ENCODE measurements around the gene CMTM7.

The CMTM7 gene

GRCh38 chr3:32454111-32454510 lies 62.5 kb downstream of the CMTM7 start:
- CTCF ChIA-PET, result interaction anchor here (0.5 to 1.0 kb wide), 2 partner anchors 14 to 16 kb away, joined by 5 to 6 read pairs; no protein-coding TSS in a partner anchor
- no peak overlapping the region for H3K4me3 ChIP-seq (ENCODE audit: low read depth, low read length)
- H3K36me3 ChIP-seq (ENCODE audit: control insufficient read depth in 2 of 2, insufficient read depth in 1 of 2, low read length in 2 of 2), result peaks cover 0 to 14% of the 10 kb centered on the region in 2 experiments; a peak in 2 of 3 replicates
- TF ChIP-seq PRDM2 (tag by site-specific recombination; IDR thresholded peaks at IDR 0.05; ENCODE audit: borderline replicate concordance) (no peak), HOXA7 (CRISPR knock-in tag; IDR thresholded peaks at IDR 0.05; ENCODE audit: borderline replicate concordance) (no peak), ZNF133 (tag by site-specific recombination; IDR thresholded peaks at IDR 0.05) (no peak)
- no peaks in the 10 kb centered on the region for H3K4me1 ChIP-seq (ENCODE audit: control insufficient read depth, insufficient read depth, low read length)
- H3K9me3 ChIP-seq (ENCODE audit: control insufficient read depth, insufficient read depth, low read depth, low read length), result no peaks in the 10 kb centered on the region
- POLR2A ChIA-PET, result no interaction called here
- H3K27ac ChIP-seq (ENCODE audit: extremely low read depth, low read depth, low read length), result no peak overlapping the region

- ChIA-PET POLR2A (no interaction called here), CTCF (interaction anchor here (1.0 kb wide), 1 partner anchor 13 kb away, joined by 6 read pairs; no protein-coding TSS in a partner anchor)
- H3K36me3 ChIP-seq (ENCODE audit: control insufficient read depth in 2 of 2, insufficient read depth in 1 of 2, low read length in 2 of 2), result peaks cover 0 to 14% of the 10 kb centered on the region in 2 experiments; a peak in 2 of 3 replicates
- H3K9me3 ChIP-seq (ENCODE audit: control insufficient read depth, insufficient read depth, low read depth, low read length), result no peaks in the 10 kb centered on the region
- H3K27ac ChIP-seq (ENCODE audit: extremely low read depth, low read depth, low read length), result no peak overlapping the region
- peaks cover 2% of the 10 kb centered on the region; the same call in 1 of the 2 replicates for H3K4me1 ChIP-seq (ENCODE audit: control insufficient read depth, insufficient read depth, low read length)
- H3K4me3 ChIP-seq (ENCODE audit: low read depth, low read length), result no peak overlapping the region
- TF ChIP-seq PRDM6 (tag by site-specific recombination; IDR thresholded peaks at IDR 0.05) (no peak), EGR2 (tag by site-specific recombination; IDR thresholded peaks at IDR 0.05; ENCODE audit: low read depth) (no peak), ZNF830 (tag by site-specific recombination; IDR thresholded peaks at IDR 0.05; ENCODE audit: low read depth) (no peak), ZNF133 (tag by site-specific recombination; IDR thresholded peaks at IDR 0.05) (no peak), ATF2 (tag by site-specific recombination; IDR thresholded peaks at IDR 0.05; ENCODE audit: low read depth) (no peak), ZNF155 (tag by site-specific recombination; IDR thresholded peaks at IDR 0.05) (no peak), ZNF274 (IDR thresholded peaks at IDR 0.05; ENCODE audit: low read length) (no peak), ZNF274 (tag by site-specific recombination; IDR thresholded peaks at IDR 0.05; ENCODE audit: borderline replicate concordance) (no peak), ZNF37A (tag by site-specific recombination; IDR thresholded peaks at IDR 0.05) (no peak), HOXA7 (CRISPR knock-in tag; IDR thresholded peaks at IDR 0.05; ENCODE audit: borderline replicate concordance) (no peak), ELK4 (IDR thresholded peaks at IDR 0.05; ENCODE audit: borderline replicate concordance, low read depth, low read length) (no peak), ZNF704 (tag by site-specific recombination; IDR thresholded peaks at IDR 0.05) (no peak), ZNF404 (tag by site-specific recombination; IDR thresholded peaks at IDR 0.05) (no peak), GLIS2 (tag by site-specific recombination; IDR thresholded peaks at IDR 0.05) (no peak), ZNF184 (tag by site-specific recombination; IDR thresholded peaks at IDR 0.05) (no peak), PRDM1 (tag by site-specific recombination; IDR thresholded peaks at IDR 0.05) (no peak)
Measured at GRCh38 chr3:32454731-32455608, 63.3 kb downstream of the CMTM7 start.

All from HEK293 (cell line).